DMS53 treated with DMSO at 0.1 percent for 48 hours (cell line): ENCODE measurements around the gene UBAP2L.
A peak's percentile ranks its signal among the peaks of the same experiment; 100 is the strongest.

Experiments used
- DNase-seq: peaks from one replicate; lab custom pipeline; 2025; ENCODE audit not compliant: unreplicated experiment; lab: John Stamatoyannopoulos, UW

The UBAP2L gene

GRCh38 chr1:154220071-154220969 lies at the start of gene UBAP2L:
TSS of gene UBAP2L (plus strand) at chr1:154220955. CDS start at chr1:154225124, 4,169 bp downstream.
- peak; percentile 98 for DNase-seq

GRCh38 chr1:154171223-154171583 lies 49.6 kb upstream of the UBAP2L start:
- DNase-seq, result no peak

- DNase-seq, result no peak
These were observed 48.9 kb upstream of the UBAP2L start for GRCh38 chr1:154171880-154172279.

- no peak for DNase-seq
These were observed 46.1 kb upstream of the UBAP2L start for GRCh38 chr1:154174654-154175053.

GRCh38 chr1:154176337-154176736 lies 44.4 kb upstream of the UBAP2L start:
- no peak for DNase-seq

- DNase-seq, result no peak
These were observed 42.7 kb upstream of the UBAP2L start for GRCh38 chr1:154178013-154178412.

GRCh38 chr1:154178911-154179811 lies 41.6 kb upstream of the UBAP2L start:
- DNase-seq, result no peak

- no peak for DNase-seq
These were observed 40.6 kb upstream of the UBAP2L start for GRCh38 chr1:154179946-154180687.

GRCh38 chr1:154181944-154182343 lies 38.8 kb upstream of the UBAP2L start:
- no peak for DNase-seq

GRCh38 chr1:154182344-154183045 lies 38.3 kb upstream of the UBAP2L start:
- DNase-seq, result peak; percentile 38

- peak; percentile 97 for DNase-seq
These were observed 37.5 kb upstream of the UBAP2L start for GRCh38 chr1:154183046-154183915.

GRCh38 chr1:154186177-154186576 lies 34.6 kb upstream of the UBAP2L start:
- DNase-seq, result peak; percentile 82

- DNase-seq, result peak; percentile 15
These were observed 33.8 kb upstream of the UBAP2L start for GRCh38 chr1:154186852-154187501.

GRCh38 chr1:154190550-154190949 lies 30.2 kb upstream of the UBAP2L start:
- DNase-seq, result no peak

- DNase-seq, result no peak
These were observed 28.7 kb upstream of the UBAP2L start, which contains the start of gene TPM3 for GRCh38 chr1:154191990-154192461. TSS of gene TPM3 (minus strand) at chr1:154192100. CDS start at chr1:154192018, 82 bp downstream.

- no peak for DNase-seq
These were observed 28.3 kb upstream of the UBAP2L start for GRCh38 chr1:154192476-154192875.

- DNase-seq, result peak; percentile 80
These were observed 26.9 kb upstream of the UBAP2L start for GRCh38 chr1:154193821-154194220.

- peak; percentile 72 for DNase-seq
These were observed 21.8 kb upstream of the UBAP2L start for GRCh38 chr1:154198756-154199562.
